ENCODE results near the gene GRIK3.

GRIK3 gene

DNA sequence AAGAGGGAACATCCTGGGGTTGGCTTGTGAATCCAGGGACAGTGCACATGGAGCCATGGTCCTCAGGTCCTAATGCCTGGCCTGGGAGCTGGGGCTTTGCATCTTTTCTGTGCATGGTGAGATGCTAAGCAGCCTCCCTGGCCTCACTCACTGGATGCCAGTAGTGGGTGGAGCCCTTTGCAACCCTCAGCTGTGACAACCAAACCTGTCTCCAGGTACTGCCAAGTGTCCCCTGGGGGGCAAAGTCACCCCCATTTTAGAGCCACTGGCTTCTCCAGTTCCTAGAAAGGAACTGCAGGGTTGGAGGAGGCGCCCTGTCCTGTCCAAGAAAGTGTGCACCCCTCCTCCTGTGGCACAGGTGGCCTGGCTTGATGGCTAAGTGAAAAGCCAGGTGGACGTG lies 44.6 kb upstream of the GRIK3 start:
- 81% methylated on average over 2 of the region's 2 CpGs for WGBS
- Histone ChIP-seq H2BK5ac (ENCODE audit: low read depth, low read length, poor library complexity, severe bottlenecking) (no peak overlapping the region), H3K79me1 (replicated peaks; ENCODE audit: low read length, poor library complexity, severe bottlenecking) (no peaks in the 10 kb centered on the region), H3K4ac (ENCODE audit: low read depth in 1 of 2, low read length in 2 of 2) (no peak overlapping the region), H4K91ac (ENCODE audit: low read length) (no peak overlapping the region), H2BK15ac (ENCODE audit: low read depth, poor library complexity, severe bottlenecking) (no peak overlapping the region), H2BK120ac (ENCODE audit: low read depth, low read length) (no peak overlapping the region), H3K9ac (ENCODE audit: low read length) (no peak overlapping the region), H3K18ac (ENCODE audit: low read depth in 1 of 2, low read length in 2 of 2) (no peak overlapping the region), H3K23ac (ENCODE audit: low read length in 2 of 2) (no peak overlapping the region), H2AK5ac (ENCODE audit: low read length, severe bottlenecking) (no peak overlapping the region), H2AFZ (ENCODE audit: low read depth, low read length) (no peak overlapping the region), H3K14ac (ENCODE audit: low read length in 2 of 2) (no peak overlapping the region), H3K9me3 (ENCODE audit: control insufficient read depth, low read length) (no peaks in the 10 kb centered on the region), H3K4me2 (ENCODE audit: low read length, poor library complexity, severe bottlenecking) (no peak overlapping the region), H3K27me3 (ENCODE audit: control insufficient read depth in 1 of 2, insufficient read depth in 1 of 2, low read length in 2 of 2) (no peaks in the 10 kb centered on the region), H3K27ac (ENCODE audit: low read length, poor library complexity, severe bottlenecking) (no peak overlapping the region), H2BK12ac (ENCODE audit: low read length in 2 of 2) (no peak overlapping the region), H3K4me3 (ENCODE audit: insufficient read depth in 1 of 2, low read depth in 1 of 2, low read length in 2 of 2) (no peak overlapping the region), H3K36me3 (ENCODE audit: control insufficient read depth in 1 of 2, insufficient read depth in 2 of 2, low read depth in 1 of 2, low read length in 2 of 2) (no peaks in the 10 kb centered on the region), H4K8ac (ENCODE audit: low read length) (no peak overlapping the region), H3K4me1 (ENCODE audit: control insufficient read depth, insufficient read depth, low read depth, low read length) (no peaks in the 10 kb centered on the region)
- no peak for DNase-seq

DNA sequence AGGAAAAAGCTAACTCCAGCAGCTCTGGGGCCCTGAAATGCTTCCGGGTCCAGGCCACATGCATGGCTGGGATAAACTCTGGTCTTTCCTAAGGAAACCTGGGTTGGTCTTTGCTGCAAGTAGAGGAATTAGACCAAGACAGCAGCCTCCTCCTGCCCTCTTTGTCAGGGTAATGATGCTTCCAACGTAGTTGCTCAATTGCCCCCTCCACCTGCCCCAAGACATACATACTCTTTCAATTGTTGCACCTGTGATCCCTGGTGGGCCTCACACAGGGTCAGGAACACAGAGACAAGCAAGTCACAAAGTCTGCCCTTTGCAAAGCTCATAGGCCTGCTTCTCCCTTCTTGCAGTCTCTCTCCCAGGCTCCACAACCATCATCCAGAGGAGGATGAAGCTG lies 41.9 kb upstream of the GRIK3 start:
- H4K91ac ChIP-seq (ENCODE audit: low read length), result no peak overlapping the region
- 50% methylated on average over 2 of the region's 2 CpGs for WGBS
- H3K79me1 ChIP-seq (replicated peaks; ENCODE audit: low read length, poor library complexity, severe bottlenecking), result no peaks in the 10 kb centered on the region
- H3K14ac ChIP-seq (ENCODE audit: low read length in 2 of 2), result no peak overlapping the region
- H3K36me3 ChIP-seq (ENCODE audit: control insufficient read depth in 1 of 2, insufficient read depth in 2 of 2, low read depth in 1 of 2, low read length in 2 of 2), result no peaks in the 10 kb centered on the region
- no peak overlapping the region for H3K27ac ChIP-seq (ENCODE audit: low read length, poor library complexity, severe bottlenecking)
- no peak overlapping the region for H3K9ac ChIP-seq (ENCODE audit: low read length)
- no peak overlapping the region for H4K8ac ChIP-seq (ENCODE audit: low read length)
- H3K4ac ChIP-seq (ENCODE audit: low read depth in 1 of 2, low read length in 2 of 2), result no peak overlapping the region
- no peak overlapping the region for H3K23ac ChIP-seq (ENCODE audit: low read length in 2 of 2)
- H2BK5ac ChIP-seq (ENCODE audit: low read depth, low read length, poor library complexity, severe bottlenecking), result no peak overlapping the region
- no peak overlapping the region for H2AK5ac ChIP-seq (ENCODE audit: low read length, severe bottlenecking)
- H2BK12ac ChIP-seq (ENCODE audit: low read length in 2 of 2), result no peak overlapping the region
- no peak for DNase-seq
- no peak overlapping the region for H3K18ac ChIP-seq (ENCODE audit: low read depth in 1 of 2, low read length in 2 of 2)
- H2BK120ac ChIP-seq (ENCODE audit: low read depth, low read length), result no peak overlapping the region
- peaks cover 0 to 13% of the 10 kb centered on the region in 2 experiments for H3K27me3 ChIP-seq (ENCODE audit: control insufficient read depth in 1 of 2, insufficient read depth in 1 of 2, low read length in 2 of 2)
- no peaks in the 10 kb centered on the region for H3K4me1 ChIP-seq (ENCODE audit: control insufficient read depth, insufficient read depth, low read depth, low read length)
- no peak overlapping the region for H2AFZ ChIP-seq (ENCODE audit: low read depth, low read length)
- H2BK15ac ChIP-seq (ENCODE audit: low read depth, poor library complexity, severe bottlenecking), result no peak overlapping the region
- H3K9me3 ChIP-seq (ENCODE audit: control insufficient read depth, low read length), result no peaks in the 10 kb centered on the region
- H3K4me3 ChIP-seq (ENCODE audit: insufficient read depth in 1 of 2, low read depth in 1 of 2, low read length in 2 of 2), result no peak overlapping the region
- no peak overlapping the region for H3K4me2 ChIP-seq (ENCODE audit: low read length, poor library complexity, severe bottlenecking)

DNA sequence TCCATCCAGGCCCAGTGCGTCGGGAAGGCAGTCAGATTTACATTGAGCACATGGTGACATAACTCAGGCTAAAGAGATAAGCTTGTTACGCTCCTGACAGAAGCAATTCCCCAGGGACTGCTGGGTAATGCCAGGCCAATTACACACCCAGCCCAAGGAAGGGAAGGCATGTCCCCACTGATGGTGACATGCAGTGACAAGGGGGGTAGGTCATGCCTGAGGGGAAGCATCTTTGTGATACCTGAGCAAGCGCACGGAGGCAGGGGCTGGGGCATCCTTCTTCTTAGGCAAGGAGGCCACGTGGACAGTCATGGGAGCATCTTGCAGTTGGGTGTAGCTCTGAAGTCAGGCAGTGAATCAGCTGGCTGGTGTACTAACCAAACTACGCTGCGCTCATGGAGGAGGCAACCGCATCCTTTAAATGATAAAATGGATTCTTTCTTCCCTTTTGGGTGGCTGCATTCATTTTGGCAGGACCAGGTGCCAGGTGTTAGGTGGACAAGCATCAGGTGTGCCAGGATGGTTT lies 39.6 kb upstream of the GRIK3 start:
- Histone ChIP-seq H3K79me1 (replicated peaks; ENCODE audit: low read length, poor library complexity, severe bottlenecking) (no peaks in the 10 kb centered on the region), H2BK15ac (ENCODE audit: low read depth, poor library complexity, severe bottlenecking) (no peak overlapping the region), H2AK5ac (ENCODE audit: low read length, severe bottlenecking) (no peak overlapping the region), H3K27ac (ENCODE audit: low read length, poor library complexity, severe bottlenecking) (no peak overlapping the region), H3K4me3 (ENCODE audit: insufficient read depth in 1 of 2, low read depth in 1 of 2, low read length in 2 of 2) (no peak overlapping the region), H3K9ac (ENCODE audit: low read length) (no peak overlapping the region), H3K36me3 (ENCODE audit: control insufficient read depth in 1 of 2, insufficient read depth in 2 of 2, low read depth in 1 of 2, low read length in 2 of 2) (no peaks in the 10 kb centered on the region), H4K91ac (ENCODE audit: low read length) (no peak overlapping the region), H3K4ac (ENCODE audit: low read depth in 1 of 2, low read length in 2 of 2) (no peak overlapping the region), H3K23ac (ENCODE audit: low read length in 2 of 2) (no peak overlapping the region), H3K9me3 (ENCODE audit: control insufficient read depth, low read length) (no peaks in the 10 kb centered on the region), H3K27me3 (ENCODE audit: control insufficient read depth in 1 of 2, insufficient read depth in 1 of 2, low read length in 2 of 2) (peaks cover 0 to 18% of the 10 kb centered on the region in 2 experiments), H4K8ac (ENCODE audit: low read length) (no peak overlapping the region), H2AFZ (ENCODE audit: low read depth, low read length) (no peak overlapping the region), H3K14ac (ENCODE audit: low read length in 2 of 2) (no peak overlapping the region), H3K18ac (ENCODE audit: low read depth in 1 of 2, low read length in 2 of 2) (no peak overlapping the region), H3K4me1 (ENCODE audit: control insufficient read depth, insufficient read depth, low read depth, low read length) (no peaks in the 10 kb centered on the region), H2BK120ac (ENCODE audit: low read depth, low read length) (no peak overlapping the region), H2BK5ac (ENCODE audit: low read depth, low read length, poor library complexity, severe bottlenecking) (no peak overlapping the region), H2BK12ac (ENCODE audit: low read length in 2 of 2) (no peak overlapping the region), H3K4me2 (ENCODE audit: low read length, poor library complexity, severe bottlenecking) (no peak overlapping the region)
- no peak for DNase-seq
- 73% methylated on average over 9 of the region's 9 CpGs for WGBS

DNA sequence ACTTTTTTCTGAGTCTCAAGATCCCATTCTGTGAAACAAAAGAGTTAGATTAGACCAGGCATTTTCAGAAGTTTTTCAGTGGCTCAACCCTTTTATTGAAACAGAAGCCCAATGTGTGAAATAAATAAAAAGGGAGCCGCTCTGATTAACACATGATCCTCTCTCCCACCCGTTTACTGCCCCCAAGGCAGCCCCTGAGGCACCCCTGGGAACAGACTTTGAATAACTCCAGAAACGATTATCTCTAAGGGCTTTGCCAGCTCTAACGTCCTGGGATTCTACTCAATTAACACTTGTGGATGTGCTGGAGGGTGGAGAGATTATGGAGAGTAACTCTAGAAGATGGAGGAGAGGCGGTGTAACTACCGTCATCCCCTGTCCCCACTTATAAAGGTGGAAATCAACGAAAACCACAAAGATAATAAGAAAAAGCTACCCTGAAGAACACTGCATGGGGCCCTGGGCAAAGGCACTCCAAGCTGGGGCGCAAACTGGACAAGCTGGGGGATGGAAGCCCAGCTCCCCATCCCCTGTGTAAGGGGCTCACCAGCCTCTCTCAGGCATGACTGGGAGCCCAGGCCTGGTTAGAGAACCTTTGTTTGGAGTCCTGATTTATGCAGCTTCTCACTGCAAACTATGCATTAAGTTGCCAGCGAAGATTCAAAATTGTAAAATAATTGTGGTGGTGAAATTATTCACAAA lies 39.0 kb upstream of the GRIK3 start:
- Histone ChIP-seq H3K79me1 (replicated peaks; ENCODE audit: low read length, poor library complexity, severe bottlenecking) (no peaks in the 10 kb centered on the region), H3K9ac (ENCODE audit: low read length) (no peak overlapping the region), H2BK12ac (ENCODE audit: low read length in 2 of 2) (no peak overlapping the region), H2BK15ac (ENCODE audit: low read depth, poor library complexity, severe bottlenecking) (no peak overlapping the region), H2AK5ac (ENCODE audit: low read length, severe bottlenecking) (no peak overlapping the region), H2BK120ac (ENCODE audit: low read depth, low read length) (no peak overlapping the region), H4K91ac (ENCODE audit: low read length) (no peak overlapping the region), H3K4ac (ENCODE audit: low read depth in 1 of 2, low read length in 2 of 2) (no peak overlapping the region), H4K8ac (ENCODE audit: low read length) (no peak overlapping the region), H3K23ac (ENCODE audit: low read length in 2 of 2) (no peak overlapping the region), H3K27me3 (ENCODE audit: control insufficient read depth in 1 of 2, insufficient read depth in 1 of 2, low read length in 2 of 2) (peaks cover 0 to 21% of the 10 kb centered on the region in 2 experiments), H3K14ac (ENCODE audit: low read length in 2 of 2) (no peak overlapping the region), H3K4me2 (ENCODE audit: low read length, poor library complexity, severe bottlenecking) (no peak overlapping the region), H3K4me3 (ENCODE audit: insufficient read depth in 1 of 2, low read depth in 1 of 2, low read length in 2 of 2) (no peak overlapping the region), H3K4me1 (ENCODE audit: control insufficient read depth, insufficient read depth, low read depth, low read length) (no peaks in the 10 kb centered on the region), H3K27ac (ENCODE audit: low read length, poor library complexity, severe bottlenecking) (no peak overlapping the region), H3K18ac (ENCODE audit: low read depth in 1 of 2, low read length in 2 of 2) (no peak overlapping the region), H2AFZ (ENCODE audit: low read depth, low read length) (no peak overlapping the region), H3K9me3 (ENCODE audit: control insufficient read depth, low read length) (no peaks in the 10 kb centered on the region), H2BK5ac (ENCODE audit: low read depth, low read length, poor library complexity, severe bottlenecking) (no peak overlapping the region), H3K36me3 (ENCODE audit: control insufficient read depth in 1 of 2, insufficient read depth in 2 of 2, low read depth in 1 of 2, low read length in 2 of 2) (no peaks in the 10 kb centered on the region)
- 68% methylated on average over 8 of the region's 9 CpGs for WGBS
- no peak for DNase-seq

Measured in mesenchymal stem cell (in vitro differentiated cells and primary cell).